Measurements from ENCODE around the gene TMX3. TPM values are rescaled to one million over a fixed set of nuclear protein-coding genes. Genes with fewer than 3 reads are reported as not detected.

The TMX3 gene
- total RNA-seq, 1 donor from 2014 or later: 48.7 TPM

GRCh38 chr18:68713796-68714195 is 1.1 kb downstream of the TMX3 start:
- H3K4me1 ChIP-seq: peaks cover 25% of the 10 kb centered on the region
- intact Hi-C loops (cut with DNase I): no loop called here
- no peak for TF ChIP-seq CTCF (IDR thresholded peaks at IDR 0.05)
- H3K4me3 ChIP-seq: peak overlapping the region; percentile 80
- no peaks in the 10 kb centered on the region for H3K27me3 ChIP-seq (ENCODE audit: low read depth)
- ATAC-seq: no peak
- no peak for DNase-seq
- H3K9me3 ChIP-seq: no peaks in the 10 kb centered on the region
- H3K27ac ChIP-seq: no peak overlapping the region
- H3K36me3 ChIP-seq: peaks cover 37% of the 10 kb centered on the region

DNA sequence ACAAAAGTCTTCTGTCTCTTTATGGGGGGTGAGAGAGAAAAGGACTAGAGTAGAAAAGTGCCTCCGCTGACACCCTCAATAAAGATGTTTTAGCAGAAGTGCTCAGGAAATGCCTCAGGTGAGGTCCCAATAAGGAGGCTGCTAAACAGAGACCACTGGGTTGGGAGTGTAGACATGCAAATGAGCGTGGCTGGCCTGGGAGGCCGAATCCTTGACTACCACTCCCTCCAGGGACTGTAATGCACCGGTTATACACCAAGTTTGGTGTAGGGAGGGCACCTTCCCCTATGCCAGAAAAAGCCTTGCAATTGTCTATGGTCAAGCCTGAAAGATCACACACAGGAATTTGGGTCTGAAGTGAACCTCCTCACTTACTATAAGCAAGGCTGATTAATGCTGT is 1.8 kb downstream of the TMX3 start:
- no peak for ATAC-seq
- Histone ChIP-seq H3K4me3 (no peak overlapping the region), H3K36me3 (peaks cover 44% of the 10 kb centered on the region), H3K4me1 (peaks cover 25% of the 10 kb centered on the region), H3K9me3 (no peaks in the 10 kb centered on the region), H3K27ac (no peak overlapping the region), H3K27me3 (ENCODE audit: low read depth) (no peaks in the 10 kb centered on the region)
- no peak for TF ChIP-seq CTCF (IDR thresholded peaks at IDR 0.05)
- no peak for DNase-seq
- intact Hi-C loops (cut with DNase I): no loop called here

- H3K36me3 ChIP-seq: peaks cover 70% of the 10 kb centered on the region
- H3K27me3 ChIP-seq (ENCODE audit: low read depth): no peaks in the 10 kb centered on the region
- H3K9me3 ChIP-seq: no peaks in the 10 kb centered on the region
- no peak overlapping the region for H3K27ac ChIP-seq
- no peak for ATAC-seq
- intact Hi-C loops (cut with DNase I): no loop called here
- no peak for DNase-seq
- H3K4me3 ChIP-seq: no peak overlapping the region
- TF ChIP-seq CTCF (IDR thresholded peaks at IDR 0.05): no peak
- H3K4me1 ChIP-seq: peaks cover 4% of the 10 kb centered on the region
Measured at GRCh38 chr18:68707646-68708045, 7.3 kb downstream of the TMX3 start.

- H3K9me3 ChIP-seq: no peaks in the 10 kb centered on the region
- intact Hi-C loops (cut with DNase I): no loop called here
- no peak overlapping the region for H3K4me3 ChIP-seq
- no peaks in the 10 kb centered on the region for H3K4me1 ChIP-seq
- no peak for ATAC-seq
- no peaks in the 10 kb centered on the region for H3K27me3 ChIP-seq (ENCODE audit: low read depth)
- no peak for TF ChIP-seq CTCF (IDR thresholded peaks at IDR 0.05)
- peaks cover 57% of the 10 kb centered on the region for H3K36me3 ChIP-seq
- no peak overlapping the region for H3K27ac ChIP-seq
- DNase-seq: no peak
Measured at GRCh38 chr18:68705119-68705518, 9.8 kb downstream of the TMX3 start.

DNA sequence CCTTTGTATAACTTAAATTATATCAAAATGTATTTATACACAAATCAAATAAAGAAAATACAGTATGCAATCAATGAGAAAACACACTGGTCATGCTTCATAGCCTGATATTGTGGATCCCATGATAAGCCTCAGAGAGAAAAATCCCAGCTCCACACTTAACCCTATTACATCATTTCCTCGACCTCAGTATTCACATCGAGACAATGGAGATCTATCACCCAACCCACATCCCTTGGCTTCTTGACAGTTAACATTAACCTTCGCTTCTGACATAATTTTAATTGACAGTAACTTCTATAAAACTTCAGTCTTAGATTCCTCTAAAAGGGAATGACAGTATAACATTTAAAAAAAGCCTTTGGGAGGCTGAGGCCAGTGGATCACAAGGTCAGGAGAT is 11.6 kb downstream of the TMX3 start:
- no peak for TF ChIP-seq CTCF (IDR thresholded peaks at IDR 0.05)
- DNase-seq: no peak
- Histone ChIP-seq H3K9me3 (no peaks in the 10 kb centered on the region), H3K4me3 (no peak overlapping the region), H3K4me1 (no peaks in the 10 kb centered on the region), H3K27me3 (ENCODE audit: low read depth) (no peaks in the 10 kb centered on the region), H3K27ac (no peak overlapping the region), H3K36me3 (peaks cover 51% of the 10 kb centered on the region)
- intact Hi-C loops (cut with DNase I): no loop called here
- no peak for ATAC-seq

DNA sequence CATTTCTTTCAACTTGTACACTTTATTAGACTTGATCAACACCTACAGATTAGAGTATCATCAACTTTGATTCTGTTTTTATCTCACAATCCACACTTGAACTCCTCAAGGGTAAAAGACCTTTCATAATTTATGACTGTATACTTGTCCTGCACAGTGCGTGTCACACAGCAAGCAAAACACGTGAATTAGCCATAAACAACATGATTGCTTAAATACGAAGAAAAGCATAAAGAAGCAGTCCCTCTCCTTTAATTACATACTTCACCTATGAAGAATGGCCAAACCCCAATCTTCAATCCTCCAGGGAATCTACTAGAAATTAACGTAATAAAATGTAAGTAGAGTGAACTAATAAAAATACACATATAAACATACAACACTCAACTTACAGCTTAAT is 13.6 kb downstream of the TMX3 start:
- no peak overlapping the region for H3K27ac ChIP-seq
- no peaks in the 10 kb centered on the region for H3K4me1 ChIP-seq
- H3K36me3 ChIP-seq: peaks cover 58% of the 10 kb centered on the region
- H3K9me3 ChIP-seq: no peaks in the 10 kb centered on the region
- DNase-seq (no peak), ATAC-seq (no peak)
- no peak for TF ChIP-seq CTCF (IDR thresholded peaks at IDR 0.05)
- no peak overlapping the region for H3K4me3 ChIP-seq
- intact Hi-C loops (cut with DNase I): no loop called here
- no peaks in the 10 kb centered on the region for H3K27me3 ChIP-seq (ENCODE audit: low read depth)
